Liver (tissue), 3 donors: Measurements from ENCODE around the gene DBH.

Experiments used
- FOXA1 ChIP-seq: IDR thresholded peaks from 2 replicates; pipeline ENCODE4 v1.6.1; 2016; ENCODE audit warnings: antibody characterized with exemption
- GABPA ChIP-seq, 2 donors: IDR thresholded peaks in 1 of 2; conservative IDR thresholded peaks in 1 of 2; 2 replicates each; pipeline ENCODE4 v1.6.1; 2016; ENCODE audit warnings: antibody characterized with exemption in 2 of 2, mild to moderate bottlenecking in 1 of 2, moderate library complexity in 1 of 2
- HNF4G ChIP-seq: IDR thresholded peaks from 2 replicates; pipeline ENCODE4 v1.6.1; 2016; ENCODE audit warnings: antibody characterized with exemption
- JUND ChIP-seq, 2 donors: IDR thresholded peaks; 2 replicates each; pipeline ENCODE4 v1.6.1; 2016; ENCODE audit warnings: antibody characterized with exemption in 2 of 2
- NR2F2 ChIP-seq: IDR thresholded peaks from 2 replicates; pipeline ENCODE4 v1.6.1; 2016; ENCODE audit warnings: antibody characterized with exemption
- RAD21 ChIP-seq, 2 donors: IDR thresholded peaks; 2 replicates each; pipeline ENCODE4 v1.6.1; 2016; ENCODE audit warnings: antibody characterized with exemption in 2 of 2, mild to moderate bottlenecking in 2 of 2
- RXRA ChIP-seq, 2 donors: IDR thresholded peaks; 2 replicates each; pipeline ENCODE4 v1.6.1; 2017 to 2018; ENCODE audit warnings: antibody characterized with exemption in 2 of 2, mild to moderate bottlenecking in 1 of 2
- TAF1 ChIP-seq: conservative IDR thresholded peaks from 2 replicates; pipeline ENCODE4 v1.6.1; 2016; ENCODE audit warnings: antibody characterized with exemption, mild to moderate bottlenecking
- TF ChIP-seq, protein P1 (sequence below): fragments of 150-350 bp; IDR thresholded peaks from 2 replicates; pipeline ENCODE4 v1.5.1; 2017; ENCODE audit warnings: improper control_type of control experiment, low read depth, low read length; ENCODE audit not compliant: missing input control
- TF ChIP-seq, protein P2 (sequence below): IDR thresholded peaks from 2 replicates; pipeline ENCODE4 v1.6.1; 2016; ENCODE audit warnings: antibody characterized with exemption
- TF ChIP-seq, protein P3 (sequence below): IDR thresholded peaks from 2 replicates; pipeline ENCODE4 v1.6.1; 2016; ENCODE audit warnings: antibody characterized with exemption, mild to moderate bottlenecking
- donor health status: healthy.
- donor health status: healthy.

DNA sequence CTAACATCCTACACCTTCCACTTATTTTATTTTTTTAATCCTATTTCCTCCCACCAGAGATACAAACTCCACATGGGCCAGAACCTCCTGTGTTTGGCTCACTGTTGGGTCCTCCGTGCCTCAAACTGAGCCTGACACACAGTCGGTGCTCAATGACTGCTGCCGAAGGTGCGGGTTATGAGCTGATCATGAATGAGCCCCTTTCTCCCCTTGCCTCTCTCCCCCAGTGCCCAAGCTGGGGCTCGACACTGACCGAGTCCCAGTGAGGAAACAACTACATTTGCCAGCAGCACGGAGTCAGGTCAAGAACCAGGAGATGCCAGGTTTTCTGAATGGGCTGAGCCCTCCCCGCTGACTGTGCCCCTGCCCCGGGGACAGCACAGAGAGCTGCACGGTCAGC is 57.0 kb downstream of the DBH start:
- TF ChIP-seq, protein P1, sequence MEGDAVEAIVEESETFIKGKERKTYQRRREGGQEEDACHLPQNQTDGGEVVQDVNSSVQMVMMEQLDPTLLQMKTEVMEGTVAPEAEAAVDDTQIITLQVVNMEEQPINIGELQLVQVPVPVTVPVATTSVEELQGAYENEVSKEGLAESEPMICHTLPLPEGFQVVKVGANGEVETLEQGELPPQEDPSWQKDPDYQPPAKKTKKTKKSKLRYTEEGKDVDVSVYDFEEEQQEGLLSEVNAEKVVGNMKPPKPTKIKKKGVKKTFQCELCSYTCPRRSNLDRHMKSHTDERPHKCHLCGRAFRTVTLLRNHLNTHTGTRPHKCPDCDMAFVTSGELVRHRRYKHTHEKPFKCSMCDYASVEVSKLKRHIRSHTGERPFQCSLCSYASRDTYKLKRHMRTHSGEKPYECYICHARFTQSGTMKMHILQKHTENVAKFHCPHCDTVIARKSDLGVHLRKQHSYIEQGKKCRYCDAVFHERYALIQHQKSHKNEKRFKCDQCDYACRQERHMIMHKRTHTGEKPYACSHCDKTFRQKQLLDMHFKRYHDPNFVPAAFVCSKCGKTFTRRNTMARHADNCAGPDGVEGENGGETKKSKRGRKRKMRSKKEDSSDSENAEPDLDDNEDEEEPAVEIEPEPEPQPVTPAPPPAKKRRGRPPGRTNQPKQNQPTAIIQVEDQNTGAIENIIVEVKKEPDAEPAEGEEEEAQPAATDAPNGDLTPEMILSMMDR, result no peak
- TF ChIP-seq HNF4G (no peak), JUND (IDR thresholded peaks at IDR 0.05) (no peak), GABPA (IDR thresholded peaks at IDR 0.05 in 1 of 2, conservative IDR thresholded peaks at IDR 0.05 in 1 of 2) (no peak), FOXA1 (no peak), RAD21 (IDR thresholded peaks at IDR 0.05) (no peak), TAF1 (no peak), RXRA (IDR thresholded peaks at IDR 0.05) (no peak), NR2F2 (no peak)
- TF ChIP-seq, protein P2, sequence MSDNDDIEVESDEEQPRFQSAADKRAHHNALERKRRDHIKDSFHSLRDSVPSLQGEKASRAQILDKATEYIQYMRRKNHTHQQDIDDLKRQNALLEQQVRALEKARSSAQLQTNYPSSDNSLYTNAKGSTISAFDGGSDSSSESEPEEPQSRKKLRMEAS, result no peak
- TF ChIP-seq, protein P3, sequence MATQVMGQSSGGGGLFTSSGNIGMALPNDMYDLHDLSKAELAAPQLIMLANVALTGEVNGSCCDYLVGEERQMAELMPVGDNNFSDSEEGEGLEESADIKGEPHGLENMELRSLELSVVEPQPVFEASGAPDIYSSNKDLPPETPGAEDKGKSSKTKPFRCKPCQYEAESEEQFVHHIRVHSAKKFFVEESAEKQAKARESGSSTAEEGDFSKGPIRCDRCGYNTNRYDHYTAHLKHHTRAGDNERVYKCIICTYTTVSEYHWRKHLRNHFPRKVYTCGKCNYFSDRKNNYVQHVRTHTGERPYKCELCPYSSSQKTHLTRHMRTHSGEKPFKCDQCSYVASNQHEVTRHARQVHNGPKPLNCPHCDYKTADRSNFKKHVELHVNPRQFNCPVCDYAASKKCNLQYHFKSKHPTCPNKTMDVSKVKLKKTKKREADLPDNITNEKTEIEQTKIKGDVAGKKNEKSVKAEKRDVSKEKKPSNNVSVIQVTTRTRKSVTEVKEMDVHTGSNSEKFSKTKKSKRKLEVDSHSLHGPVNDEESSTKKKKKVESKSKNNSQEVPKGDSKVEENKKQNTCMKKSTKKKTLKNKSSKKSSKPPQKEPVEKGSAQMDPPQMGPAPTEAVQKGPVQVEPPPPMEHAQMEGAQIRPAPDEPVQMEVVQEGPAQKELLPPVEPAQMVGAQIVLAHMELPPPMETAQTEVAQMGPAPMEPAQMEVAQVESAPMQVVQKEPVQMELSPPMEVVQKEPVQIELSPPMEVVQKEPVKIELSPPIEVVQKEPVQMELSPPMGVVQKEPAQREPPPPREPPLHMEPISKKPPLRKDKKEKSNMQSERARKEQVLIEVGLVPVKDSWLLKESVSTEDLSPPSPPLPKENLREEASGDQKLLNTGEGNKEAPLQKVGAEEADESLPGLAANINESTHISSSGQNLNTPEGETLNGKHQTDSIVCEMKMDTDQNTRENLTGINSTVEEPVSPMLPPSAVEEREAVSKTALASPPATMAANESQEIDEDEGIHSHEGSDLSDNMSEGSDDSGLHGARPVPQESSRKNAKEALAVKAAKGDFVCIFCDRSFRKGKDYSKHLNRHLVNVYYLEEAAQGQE, result no peak
